ENCODE results near the gene C1QTNF4.
A peak's percentile ranks its signal among the peaks of the same experiment; 100 is the strongest.

DNA sequence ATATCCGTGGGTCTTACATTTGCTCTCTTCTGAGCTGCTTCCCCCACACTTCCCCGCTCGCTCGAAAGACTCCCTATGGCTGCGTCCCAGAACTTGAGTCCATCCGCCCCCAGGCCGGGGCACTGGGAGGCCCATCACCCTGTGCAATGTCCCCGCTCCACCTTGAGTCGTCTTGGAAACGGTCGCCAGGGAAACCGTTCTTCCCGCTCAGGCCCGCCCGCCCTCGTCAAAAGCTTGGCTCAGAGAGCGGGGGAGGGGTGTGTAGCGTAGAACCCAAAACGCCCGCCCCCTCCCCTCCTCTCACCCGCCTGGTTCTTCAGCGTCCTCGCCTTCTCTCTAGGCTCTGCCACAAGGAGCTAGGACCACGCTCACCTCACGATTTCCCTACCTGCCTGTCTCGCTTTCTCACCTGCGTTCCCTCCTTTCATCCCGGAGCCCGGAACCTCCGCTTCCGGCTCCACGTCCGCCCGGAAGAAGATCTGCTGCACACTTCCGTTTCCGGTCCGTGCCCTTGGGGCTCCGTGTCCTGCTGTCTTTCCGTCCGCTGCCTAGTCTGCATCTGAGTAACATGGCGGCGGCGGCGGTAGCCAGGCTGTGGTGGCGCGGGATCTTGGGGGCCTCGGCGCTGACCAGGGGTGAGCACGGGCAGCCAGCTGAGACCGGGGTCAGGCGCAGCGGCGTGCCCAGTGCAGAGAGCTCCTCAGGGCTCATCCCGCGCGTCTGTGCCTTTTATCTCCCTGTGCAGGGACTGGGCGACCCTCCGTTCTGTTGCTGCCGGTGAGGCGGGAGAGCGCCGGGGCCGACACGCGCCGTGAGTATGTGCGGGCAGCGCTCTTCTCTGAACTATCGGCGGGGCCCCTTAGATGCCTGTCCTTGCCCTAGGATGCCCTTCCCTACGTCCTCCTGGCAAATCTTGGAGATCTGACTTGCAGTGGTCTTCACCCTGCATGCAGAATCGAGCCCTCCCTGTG, 15.4 kb downstream of the C1QTNF4 start, which contains the start of the genes KBTBD4 and NDUFS3:
- TF ChIP-seq POLR2AphosphoS5 (IDR thresholded peaks at IDR 0.05; ENCODE audit: low read length) (peak; percentile 75), BCL11A (IDR thresholded peaks at IDR 0.05; ENCODE audit: low read depth, low read length) (no peak), GABPA (IDR thresholded peaks at IDR 0.05; ENCODE audit: low read depth) (peak; percentile 100), TAF1 (IDR thresholded peaks at IDR 0.05; ENCODE audit: borderline replicate concordance, low read depth, low read length) (peak; percentile 97), CTCF (IDR thresholded peaks at IDR 0.05 in 2 of 3, conservative IDR thresholded peaks at IDR 0.05 in 1 of 3; ENCODE audit: control insufficient read depth in 2 of 3, extremely low read depth in 1 of 3, insufficient read depth in 1 of 3, low read depth in 3 of 3, low read length in 3 of 3) (no peak), TBL1XR1 (IDR thresholded peaks at IDR 0.05; ENCODE audit: low read depth, low read length) (peak; percentile 81), TCF7 (IDR thresholded peaks at IDR 0.05; ENCODE audit: borderline replicate concordance) (peak; percentile 77), NFYB (IDR thresholded peaks at IDR 0.05; ENCODE audit: insufficient read depth, low read depth, low read length) (no peak), CHD1 (IDR thresholded peaks at IDR 0.05; ENCODE audit: low read depth, low read length) (no peak), CEBPB (IDR thresholded peaks at IDR 0.05; ENCODE audit: borderline replicate concordance in 1 of 2, low read depth in 2 of 2, low read length in 2 of 2) (no peak)
- TF ChIP-seq, protein P1, sequence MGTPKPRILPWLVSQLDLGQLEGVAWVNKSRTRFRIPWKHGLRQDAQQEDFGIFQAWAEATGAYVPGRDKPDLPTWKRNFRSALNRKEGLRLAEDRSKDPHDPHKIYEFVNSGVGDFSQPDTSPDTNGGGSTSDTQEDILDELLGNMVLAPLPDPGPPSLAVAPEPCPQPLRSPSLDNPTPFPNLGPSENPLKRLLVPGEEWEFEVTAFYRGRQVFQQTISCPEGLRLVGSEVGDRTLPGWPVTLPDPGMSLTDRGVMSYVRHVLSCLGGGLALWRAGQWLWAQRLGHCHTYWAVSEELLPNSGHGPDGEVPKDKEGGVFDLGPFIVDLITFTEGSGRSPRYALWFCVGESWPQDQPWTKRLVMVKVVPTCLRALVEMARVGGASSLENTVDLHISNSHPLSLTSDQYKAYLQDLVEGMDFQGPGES (IDR thresholded peaks at IDR 0.05) = 0 out of 2 replicates have a peak, but pooled peaks have one; percentile 38
- TF ChIP-seq, protein P2, sequence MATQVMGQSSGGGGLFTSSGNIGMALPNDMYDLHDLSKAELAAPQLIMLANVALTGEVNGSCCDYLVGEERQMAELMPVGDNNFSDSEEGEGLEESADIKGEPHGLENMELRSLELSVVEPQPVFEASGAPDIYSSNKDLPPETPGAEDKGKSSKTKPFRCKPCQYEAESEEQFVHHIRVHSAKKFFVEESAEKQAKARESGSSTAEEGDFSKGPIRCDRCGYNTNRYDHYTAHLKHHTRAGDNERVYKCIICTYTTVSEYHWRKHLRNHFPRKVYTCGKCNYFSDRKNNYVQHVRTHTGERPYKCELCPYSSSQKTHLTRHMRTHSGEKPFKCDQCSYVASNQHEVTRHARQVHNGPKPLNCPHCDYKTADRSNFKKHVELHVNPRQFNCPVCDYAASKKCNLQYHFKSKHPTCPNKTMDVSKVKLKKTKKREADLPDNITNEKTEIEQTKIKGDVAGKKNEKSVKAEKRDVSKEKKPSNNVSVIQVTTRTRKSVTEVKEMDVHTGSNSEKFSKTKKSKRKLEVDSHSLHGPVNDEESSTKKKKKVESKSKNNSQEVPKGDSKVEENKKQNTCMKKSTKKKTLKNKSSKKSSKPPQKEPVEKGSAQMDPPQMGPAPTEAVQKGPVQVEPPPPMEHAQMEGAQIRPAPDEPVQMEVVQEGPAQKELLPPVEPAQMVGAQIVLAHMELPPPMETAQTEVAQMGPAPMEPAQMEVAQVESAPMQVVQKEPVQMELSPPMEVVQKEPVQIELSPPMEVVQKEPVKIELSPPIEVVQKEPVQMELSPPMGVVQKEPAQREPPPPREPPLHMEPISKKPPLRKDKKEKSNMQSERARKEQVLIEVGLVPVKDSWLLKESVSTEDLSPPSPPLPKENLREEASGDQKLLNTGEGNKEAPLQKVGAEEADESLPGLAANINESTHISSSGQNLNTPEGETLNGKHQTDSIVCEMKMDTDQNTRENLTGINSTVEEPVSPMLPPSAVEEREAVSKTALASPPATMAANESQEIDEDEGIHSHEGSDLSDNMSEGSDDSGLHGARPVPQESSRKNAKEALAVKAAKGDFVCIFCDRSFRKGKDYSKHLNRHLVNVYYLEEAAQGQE (IDR thresholded peaks at IDR 0.05; ENCODE audit: low read depth, low read length) = no peak
